SK-N-SH treated with all-trans-retinoic acid at 6 μM for 48 hours (cell line): Measurements from ENCODE around the gene MRPS2.
A peak's percentile ranks its signal among the peaks of the same experiment; 100 is the strongest.
"Not testable (repeated sequence)": the region's sequence is repeated elsewhere in the genome, so short reads cannot be mapped to it uniquely, and the experiment has no call there.

Experiments
- ATAC-seq: fragments of 200-7000 bp; cut with Tn5 transposase; 3 replicates; pipeline ENCODE4 v1.9.1; 2020; ENCODE audit warnings: mild to moderate bottlenecking, moderate library complexity
- ARNTL ChIP-seq: fragments of 450-650 bp; formaldehyde crosslinking; IDR thresholded peaks from 2 replicates; pipeline ENCODE4 v1.5.0; 2020; ENCODE audit warnings: low read depth, mild to moderate bottlenecking, moderate library complexity, borderline replicate concordance
- BACH2 ChIP-seq: fragments of 250-450 bp; sonication (Bioruptor Pico); IDR thresholded peaks from 2 replicates; pipeline ENCODE4 v1.9.0; 2021; ENCODE audit warnings: mild to moderate bottlenecking, borderline replicate concordance
- CSDC2 ChIP-seq: fragments of 250-450 bp; sonication (Bioruptor Pico); IDR thresholded peaks from 2 replicates; pipeline ENCODE4 v1.5.0; 2020; ENCODE audit warnings: mild to moderate bottlenecking, moderate library complexity
- ESRRG ChIP-seq: fragments of 250-450 bp; sonication (Bioruptor Pico); IDR thresholded peaks from 2 replicates; pipeline ENCODE4 v1.6.1; 2021; ENCODE audit warnings: mild to moderate bottlenecking
- GLIS3 ChIP-seq: fragments of 250-450 bp; sonication (Bioruptor Pico); IDR thresholded peaks from 2 replicates; pipeline ENCODE4 v1.5.0; 2020; ENCODE audit warnings: mild to moderate bottlenecking, moderate library complexity
- ISL1 ChIP-seq: fragments of 250-450 bp; sonication (Bioruptor Pico); IDR thresholded peaks from 2 replicates; pipeline ENCODE4 v2.1.2; 2022; ENCODE audit warnings: mild to moderate bottlenecking, moderate library complexity
- OSR1 ChIP-seq: fragments of 250-450 bp; sonication (Bioruptor Pico); IDR thresholded peaks from 2 replicates; pipeline ENCODE4 v1.8.0; 2022; ENCODE audit warnings: moderate library complexity, mild to moderate bottlenecking, inconsistent platforms
- PPARA ChIP-seq: fragments of 250-450 bp; sonication (Bioruptor Pico); IDR thresholded peaks from 2 replicates; pipeline ENCODE4 v1.5.0; 2020; ENCODE audit warnings: mild to moderate bottlenecking, borderline replicate concordance
- RARB ChIP-seq: fragments of 250-450 bp; sonication (Bioruptor Pico); IDR thresholded peaks from 2 replicates; pipeline ENCODE4 v1.8.0; 2021; ENCODE audit warnings: mild to moderate bottlenecking, moderate library complexity
- SNAI2 ChIP-seq: fragments of 250-450 bp; sonication (Bioruptor Pico); IDR thresholded peaks from 2 replicates; pipeline ENCODE4 v1.5.0; 2020; ENCODE audit warnings: mild to moderate bottlenecking, moderate library complexity
- TCF4 ChIP-seq: fragments of 250-450 bp; sonication (Bioruptor Pico); IDR thresholded peaks from 2 replicates; pipeline ENCODE4 v1.8.0; 2021; ENCODE audit warnings: mild to moderate bottlenecking, moderate library complexity, borderline replicate concordance
- TOX ChIP-seq: fragments of 250-450 bp; sonication (Bioruptor Pico); IDR thresholded peaks from 2 replicates; pipeline ENCODE4 v1.8.0; 2021; ENCODE audit warnings: mild to moderate bottlenecking, moderate library complexity, borderline replicate concordance
- ZFP3 ChIP-seq: fragments of 250-450 bp; sonication (Bioruptor Pico); IDR thresholded peaks from 2 replicates; pipeline ENCODE4 v1.5.0; 2020; ENCODE audit warnings: mild to moderate bottlenecking, moderate library complexity
- ZFP30 ChIP-seq: fragments of 450-650 bp; formaldehyde crosslinking; IDR thresholded peaks from 2 replicates; pipeline ENCODE4 v1.5.0; 2022; ENCODE audit warnings: mild to moderate bottlenecking, moderate library complexity
- ZNF565 ChIP-seq: fragments of 450-650 bp; formaldehyde crosslinking; conservative IDR thresholded peaks from 2 replicates; pipeline ENCODE4 v1.5.0; 2020; ENCODE audit warnings: low read depth, mild to moderate bottlenecking, moderate library complexity
- ZNF70 ChIP-seq: fragments of 450-650 bp; formaldehyde crosslinking; IDR thresholded peaks from 2 replicates; pipeline ENCODE4 v1.5.0; 2020; ENCODE audit warnings: mild to moderate bottlenecking, moderate library complexity
- ZNF8 ChIP-seq: fragments of 450-650 bp; formaldehyde crosslinking; IDR thresholded peaks from 2 replicates; pipeline ENCODE4 v1.5.0; 2020; ENCODE audit warnings: mild to moderate bottlenecking, moderate library complexity
- TF ChIP-seq, protein P1 (sequence below): fragments of 250-450 bp; sonication (Bioruptor Pico); IDR thresholded peaks from 2 replicates; pipeline ENCODE4 v1.5.1; 2020; ENCODE audit warnings: low read depth, mild to moderate bottlenecking, moderate library complexity
- TF ChIP-seq, protein P2 (sequence below): fragments of 250-450 bp; sonication (Bioruptor Pico); IDR thresholded peaks from 2 replicates; pipeline ENCODE4 v1.5.1; 2021; ENCODE audit warnings: mild to moderate bottlenecking, moderate library complexity
- TF ChIP-seq, protein P3 (sequence below): fragments of 250-450 bp; sonication (Bioruptor Pico); IDR thresholded peaks from 2 replicates; pipeline ENCODE4 v1.8.0; 2020; ENCODE audit warnings: mild to moderate bottlenecking, moderate library complexity, borderline replicate concordance

The MRPS2 gene

DNA sequence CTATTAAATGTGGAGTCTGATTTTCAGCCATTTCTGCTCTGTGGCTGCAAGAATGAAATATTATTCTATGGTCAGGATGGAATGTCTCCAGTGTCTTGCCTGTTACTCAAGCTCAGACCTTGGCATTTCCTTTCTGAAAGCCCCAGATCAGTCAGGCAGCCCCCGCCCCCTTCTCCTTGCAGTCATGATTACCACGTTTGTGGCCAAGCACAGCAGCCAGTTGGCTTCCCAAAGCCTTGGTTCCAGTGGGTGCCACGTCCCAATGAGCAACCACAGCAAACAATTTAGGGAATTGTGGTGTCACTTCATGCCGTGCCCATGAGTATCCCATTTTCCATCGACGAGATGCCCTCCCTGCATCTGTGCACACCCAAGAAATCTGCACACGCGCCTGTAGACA, 35.7 kb downstream of the MRPS2 start:
- no peak for ATAC-seq

DNA sequence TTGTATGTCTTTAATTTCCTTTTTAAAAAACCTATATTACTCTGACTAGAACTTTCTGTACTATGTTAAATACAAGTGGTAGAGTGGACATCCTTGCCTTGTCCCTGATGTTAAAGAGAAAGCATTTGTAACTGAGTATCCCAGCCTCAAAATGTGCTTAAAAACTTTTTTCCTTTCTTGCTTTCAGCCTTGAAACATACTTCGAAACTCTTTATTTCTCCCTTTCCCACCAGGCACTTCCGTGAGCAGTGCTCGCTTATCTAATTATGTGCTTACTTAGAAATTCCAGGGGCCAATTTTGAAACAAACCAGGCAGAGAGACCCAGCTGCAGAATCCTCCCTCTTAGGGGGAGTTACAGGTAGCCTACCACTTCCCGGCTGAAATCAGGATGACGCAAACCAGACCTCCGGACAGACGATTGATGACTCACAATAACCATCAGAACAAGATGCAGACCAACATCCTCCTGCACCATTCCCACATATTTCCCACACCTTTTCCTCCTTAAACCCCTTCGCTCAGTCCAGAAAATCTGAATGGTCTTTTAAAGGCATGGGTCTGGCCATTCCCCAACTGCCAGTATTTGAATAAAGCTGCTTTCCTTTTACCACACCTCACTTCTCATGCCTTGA, 42.9 kb downstream of the MRPS2 start:
- TF ChIP-seq, protein P1, sequence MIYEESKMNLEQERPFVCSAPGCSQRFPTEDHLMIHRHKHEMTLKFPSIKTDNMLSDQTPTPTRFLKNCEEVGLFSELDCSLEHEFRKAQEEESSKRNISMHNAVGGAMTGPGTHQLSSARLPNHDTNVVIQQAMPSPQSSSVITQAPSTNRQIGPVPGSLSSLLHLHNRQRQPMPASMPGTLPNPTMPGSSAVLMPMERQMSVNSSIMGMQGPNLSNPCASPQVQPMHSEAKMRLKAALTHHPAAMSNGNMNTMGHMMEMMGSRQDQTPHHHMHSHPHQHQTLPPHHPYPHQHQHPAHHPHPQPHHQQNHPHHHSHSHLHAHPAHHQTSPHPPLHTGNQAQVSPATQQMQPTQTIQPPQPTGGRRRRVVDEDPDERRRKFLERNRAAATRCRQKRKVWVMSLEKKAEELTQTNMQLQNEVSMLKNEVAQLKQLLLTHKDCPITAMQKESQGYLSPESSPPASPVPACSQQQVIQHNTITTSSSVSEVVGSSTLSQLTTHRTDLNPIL (CRISPR knock-in tag), result 0 out of 2 replicates have a peak, but pooled peaks have one; percentile 30
- TF ChIP-seq TCF4 (CRISPR knock-in tag), result peak; percentile 44; the same call in 1 of the 2 replicates
- TF ChIP-seq, all 23 proteins: peak for 2; not testable (repeated sequence) for 21
- not testable (repeated sequence) for ATAC-seq

More for the DNA sequence above, 35.7 kb downstream of the MRPS2 start:
- TF ChIP-seq ZNF8, result no peak
- no peak for TF ChIP-seq ESRRG (CRISPR knock-in tag)
- no peak for TF ChIP-seq ARNTL
- no peak for TF ChIP-seq ZFP3 (CRISPR knock-in tag)
- no peak for TF ChIP-seq PPARA (CRISPR knock-in tag)
- TF ChIP-seq SNAI2 (CRISPR knock-in tag), result no peak
- no peak for TF ChIP-seq BACH2 (CRISPR knock-in tag)
- no peak for TF ChIP-seq TCF4 (CRISPR knock-in tag)
- no peak for TF ChIP-seq TOX (CRISPR knock-in tag)
- no peak for TF ChIP-seq GLIS3 (CRISPR knock-in tag)
- TF ChIP-seq RARB, result no peak
- TF ChIP-seq ISL1, result no peak

DNA sequence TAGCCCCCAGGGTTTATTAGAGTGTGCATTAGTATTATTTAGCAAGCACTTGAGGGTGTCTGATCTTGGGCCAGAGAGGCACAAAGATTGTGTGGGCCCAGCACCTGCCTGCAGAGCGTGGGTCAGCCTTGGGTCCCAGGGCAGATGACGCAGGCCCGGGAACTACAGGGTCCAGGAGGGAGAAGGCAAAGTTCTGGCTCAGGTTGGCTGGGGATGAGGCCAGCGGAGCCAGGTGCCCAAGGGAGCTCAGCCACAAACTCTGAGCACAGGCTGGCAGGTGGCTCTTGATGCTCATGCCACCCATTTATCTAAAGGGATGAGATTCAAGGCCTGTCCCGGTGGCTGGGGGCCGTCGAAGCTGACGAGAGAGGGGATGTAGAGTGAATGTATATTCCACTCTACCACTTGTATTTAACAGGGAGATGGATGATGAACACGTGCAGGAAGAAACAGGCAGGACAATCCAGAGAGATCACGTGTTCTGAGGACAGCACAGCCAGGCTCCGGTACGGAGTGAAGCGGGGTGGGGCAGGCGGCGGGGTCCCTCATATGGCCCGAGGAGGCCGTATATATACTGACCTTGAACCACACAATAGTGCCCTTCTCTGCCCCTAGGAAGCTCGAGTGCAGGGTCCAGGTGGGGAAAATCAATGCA, 44.6 kb downstream of the MRPS2 start:
- no peak for ATAC-seq
- TF ChIP-seq, protein P2, sequence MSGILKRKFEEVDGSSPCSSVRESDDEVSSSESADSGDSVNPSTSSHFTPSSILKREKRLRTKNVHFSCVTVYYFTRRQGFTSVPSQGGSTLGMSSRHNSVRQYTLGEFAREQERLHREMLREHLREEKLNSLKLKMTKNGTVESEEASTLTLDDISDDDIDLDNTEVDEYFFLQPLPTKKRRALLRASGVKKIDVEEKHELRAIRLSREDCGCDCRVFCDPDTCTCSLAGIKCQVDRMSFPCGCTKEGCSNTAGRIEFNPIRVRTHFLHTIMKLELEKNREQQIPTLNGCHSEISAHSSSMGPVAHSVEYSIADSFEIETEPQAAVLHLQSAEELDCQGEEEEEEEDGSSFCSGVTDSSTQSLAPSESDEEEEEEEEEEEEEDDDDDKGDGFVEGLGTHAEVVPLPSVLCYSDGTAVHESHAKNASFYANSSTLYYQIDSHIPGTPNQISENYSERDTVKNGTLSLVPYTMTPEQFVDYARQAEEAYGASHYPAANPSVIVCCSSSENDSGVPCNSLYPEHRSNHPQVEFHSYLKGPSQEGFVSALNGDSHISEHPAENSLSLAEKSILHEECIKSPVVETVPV, result no peak
- TF ChIP-seq, protein P3, sequence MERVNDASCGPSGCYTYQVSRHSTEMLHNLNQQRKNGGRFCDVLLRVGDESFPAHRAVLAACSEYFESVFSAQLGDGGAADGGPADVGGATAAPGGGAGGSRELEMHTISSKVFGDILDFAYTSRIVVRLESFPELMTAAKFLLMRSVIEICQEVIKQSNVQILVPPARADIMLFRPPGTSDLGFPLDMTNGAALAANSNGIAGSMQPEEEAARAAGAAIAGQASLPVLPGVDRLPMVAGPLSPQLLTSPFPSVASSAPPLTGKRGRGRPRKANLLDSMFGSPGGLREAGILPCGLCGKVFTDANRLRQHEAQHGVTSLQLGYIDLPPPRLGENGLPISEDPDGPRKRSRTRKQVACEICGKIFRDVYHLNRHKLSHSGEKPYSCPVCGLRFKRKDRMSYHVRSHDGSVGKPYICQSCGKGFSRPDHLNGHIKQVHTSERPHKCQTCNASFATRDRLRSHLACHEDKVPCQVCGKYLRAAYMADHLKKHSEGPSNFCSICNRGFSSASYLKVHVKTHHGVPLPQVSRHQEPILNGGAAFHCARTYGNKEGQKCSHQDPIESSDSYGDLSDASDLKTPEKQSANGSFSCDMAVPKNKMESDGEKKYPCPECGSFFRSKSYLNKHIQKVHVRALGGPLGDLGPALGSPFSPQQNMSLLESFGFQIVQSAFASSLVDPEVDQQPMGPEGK, result no peak
- TF ChIP-seq ZNF70 (CRISPR knock-in tag), result no peak
- no peak for TF ChIP-seq ZNF565 (CRISPR knock-in tag)
- TF ChIP-seq ESRRG (CRISPR knock-in tag), result no peak
- TF ChIP-seq BACH2 (CRISPR knock-in tag), result no peak
- no peak for TF ChIP-seq PPARA (CRISPR knock-in tag)
- no peak for TF ChIP-seq TCF4 (CRISPR knock-in tag)
- TF ChIP-seq ZFP30, result no peak
- no peak for TF ChIP-seq TOX (CRISPR knock-in tag)
- TF ChIP-seq SNAI2 (CRISPR knock-in tag), result no peak
- TF ChIP-seq ARNTL, result no peak
- no peak for TF ChIP-seq GLIS3 (CRISPR knock-in tag)
- no peak for TF ChIP-seq CSDC2 (CRISPR knock-in tag)
- TF ChIP-seq ISL1, result no peak
- no peak for TF ChIP-seq OSR1 (CRISPR knock-in tag)

DNA sequence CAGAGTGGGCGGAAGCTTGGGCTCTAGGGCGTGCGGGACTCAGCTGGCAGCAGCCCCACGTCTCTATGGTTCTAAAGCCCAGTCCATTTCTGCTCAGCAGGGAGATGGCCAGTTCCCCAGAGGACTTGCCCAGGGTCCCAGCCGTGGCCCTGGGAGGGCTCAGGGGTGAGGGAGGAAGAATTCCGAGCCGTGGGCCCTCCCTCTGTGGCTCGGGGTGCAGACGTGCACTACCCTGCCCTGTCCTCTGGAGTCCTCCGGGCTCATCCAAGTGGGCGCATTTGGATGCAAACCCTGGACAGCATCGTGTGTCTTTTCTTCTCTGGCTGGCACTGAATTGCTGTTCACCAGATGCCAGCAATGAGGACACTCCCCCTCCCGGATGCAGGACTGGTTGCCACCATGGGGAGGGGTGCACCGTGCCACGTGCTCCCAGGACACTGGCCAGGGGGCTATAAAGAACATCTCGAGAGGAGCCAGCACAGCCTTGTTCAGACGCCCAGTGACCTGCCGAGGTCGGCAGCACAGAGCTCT, 45.2 kb downstream of the MRPS2 start, which contains the start of gene OBP2A:
OBP2A (plus strand) TSS at position 481 of the 531 bp plus-strand sequence. CDS start 55 bp downstream, outside the sequence.
- ATAC-seq, result not testable (repeated sequence)

DNA sequence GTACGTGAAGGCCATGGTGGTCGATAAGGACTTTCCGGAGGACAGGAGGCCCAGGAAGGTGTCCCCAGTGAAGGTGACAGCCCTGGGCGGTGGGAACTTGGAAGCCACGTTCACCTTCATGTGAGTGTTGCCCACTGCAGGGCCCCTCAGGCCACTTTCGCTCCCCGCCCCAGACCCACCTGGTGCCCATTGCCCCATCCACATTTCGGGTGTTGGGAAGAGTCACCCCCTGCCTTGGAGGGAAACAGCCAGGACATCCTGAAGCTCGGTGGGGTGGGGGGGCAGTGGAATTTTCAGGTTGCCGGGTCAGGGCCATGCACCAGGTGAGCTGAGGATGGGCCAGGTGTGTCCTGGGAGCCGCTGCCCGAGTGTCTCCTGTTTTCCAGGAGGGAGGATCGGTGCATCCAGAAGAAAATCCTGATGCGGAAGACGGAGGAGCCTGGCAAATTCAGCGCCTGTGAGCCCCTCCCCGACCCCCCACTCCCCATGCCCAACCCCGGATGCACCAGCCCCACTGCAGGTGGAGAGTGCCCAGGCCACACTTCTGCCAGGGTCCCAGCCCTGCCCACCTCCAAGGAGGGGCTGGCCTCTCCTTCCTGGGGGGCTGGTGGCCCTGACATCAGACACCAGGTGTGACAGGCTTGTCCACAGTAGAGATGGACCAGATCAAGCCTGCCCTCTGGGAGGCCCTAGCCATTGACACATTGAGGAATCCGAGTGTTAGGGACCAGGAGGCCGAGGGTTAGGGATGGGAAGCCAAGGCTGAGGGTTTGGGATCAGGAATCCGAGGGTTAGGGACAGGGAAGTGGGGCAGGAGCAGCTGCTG, 46.5 kb downstream of the MRPS2 start:
- ATAC-seq, result not testable (repeated sequence)
